Measurements from ENCODE around the gene SASH1.

The SASH1 gene

GRCh38 chr6:148525453-148525852 lies 182.8 kb downstream of the SASH1 start:
- no peak for DNase-seq

- no peak for DNase-seq
Measured at GRCh38 chr6:148526145-148526544, 183.5 kb downstream of the SASH1 start.

- DNase-seq: no peak
Measured at GRCh38 chr6:148528292-148528691, 185.7 kb downstream of the SASH1 start.

GRCh38 chr6:148529010-148529409 lies 186.4 kb downstream of the SASH1 start:
- DNase-seq: no peak

GRCh38 chr6:148530394-148530953 lies 187.8 kb downstream of the SASH1 start:
- no peak for DNase-seq

- DNase-seq: no peak
Measured at GRCh38 chr6:148530976-148531375, 188.3 kb downstream of the SASH1 start.

- no peak for DNase-seq
Measured at GRCh38 chr6:148532698-148533097, 190.1 kb downstream of the SASH1 start.

GRCh38 chr6:148533309-148534107 lies 190.9 kb downstream of the SASH1 start:
- no peak for DNase-seq

- no peak for DNase-seq
Measured at GRCh38 chr6:148534871-148535270, 192.2 kb downstream of the SASH1 start.

GRCh38 chr6:148535381-148535780 lies 192.7 kb downstream of the SASH1 start:
- DNase-seq: no peak

- no peak for DNase-seq
Measured at GRCh38 chr6:148535976-148536375, 193.3 kb downstream of the SASH1 start.

GRCh38 chr6:148538261-148539190 lies 195.9 kb downstream of the SASH1 start:
- DNase-seq: no peak

GRCh38 chr6:148543540-148543939 lies 200.9 kb downstream of the SASH1 start:
- no peak for DNase-seq

GRCh38 chr6:148544421-148544820 lies 201.8 kb downstream of the SASH1 start:
- no peak for DNase-seq

GRCh38 chr6:148545901-148546300 lies 203.3 kb downstream of the SASH1 start:
- DNase-seq: no peak

GRCh38 chr6:148547110-148547509 lies 204.5 kb downstream of the SASH1 start:
- no peak for DNase-seq

GRCh38 chr6:148548065-148548748 lies 205.6 kb downstream of the SASH1 start:
- DNase-seq: no peak

- DNase-seq: no peak
Measured at GRCh38 chr6:148548749-148549140, 206.1 kb downstream of the SASH1 start.

- DNase-seq: no peak
Measured at GRCh38 chr6:148550569-148550968, 207.9 kb downstream of the SASH1 start.

- DNase-seq: no peak
Measured at GRCh38 chr6:148551226-148551625, 208.6 kb downstream of the SASH1 start.

GRCh38 chr6:148556410-148556809 lies 213.8 kb downstream of the SASH1 start:
- no peak for DNase-seq

- DNase-seq: no peak
Measured at GRCh38 chr6:148557796-148558321, 215.2 kb downstream of the SASH1 start.
